ENCODE results near the gene ASB2.

GRCh38 chr14:93962701-93963601 is 13.4 kb downstream of the ASB2 start:
- TF ChIP-seq REST (tag by site-specific recombination; IDR thresholded peaks at IDR 0.05), result no peak
- no peak for TF ChIP-seq ZBTB20 (tag by site-specific recombination; IDR thresholded peaks at IDR 0.05)
- TF ChIP-seq GLI4 (tag by site-specific recombination; IDR thresholded peaks at IDR 0.05), result no peak
- TF ChIP-seq CTCF (tag by site-specific recombination; IDR thresholded peaks at IDR 0.05), result no peak
- peak; percentile 85 for TF ChIP-seq SP7 (tag by site-specific recombination; IDR thresholded peaks at IDR 0.05)
- no peak for TF ChIP-seq ZNF768 (tag by site-specific recombination; IDR thresholded peaks at IDR 0.05)

Data from HEK293 (cell line).